ENCODE results near the gene BAIAP2L1.
A peak's percentile ranks its signal among the peaks of the same experiment; 100 is the strongest.

The BAIAP2L1 gene

GRCh38 chr7:98287486-98287959, 113.4 kb downstream of the BAIAP2L1 start:
- TF ChIP-seq ZFX (IDR thresholded peaks at IDR 0.05) (no peak), CTCF (conservative IDR thresholded peaks at IDR 0.05) (no peak)
- H3K27ac ChIP-seq = no peak overlapping the region; the same call in 1 of the 2 replicates

GRCh38 chr7:98286701-98287485, 114.0 kb downstream of the BAIAP2L1 start:
- TF ChIP-seq CTCF (conservative IDR thresholded peaks at IDR 0.05) (no peak), ZFX (IDR thresholded peaks at IDR 0.05) (no peak)
- H3K27ac ChIP-seq = no peak overlapping the region

GRCh38 chr7:98286093-98286539, 114.8 kb downstream of the BAIAP2L1 start:
- TF ChIP-seq ZFX (IDR thresholded peaks at IDR 0.05) = no peak
- TF ChIP-seq CTCF (conservative IDR thresholded peaks at IDR 0.05) = no peak
- peak overlapping the region; percentile 96 for H3K27ac ChIP-seq

GRCh38 chr7:98285157-98286092, 115.5 kb downstream of the BAIAP2L1 start:
- TF ChIP-seq ZFX (IDR thresholded peaks at IDR 0.05) = no peak
- H3K27ac ChIP-seq = peak overlapping the region; percentile 96

- H3K27ac ChIP-seq = peak overlapping the region; percentile 96
- TF ChIP-seq ZFX (IDR thresholded peaks at IDR 0.05) (no peak), CTCF (conservative IDR thresholded peaks at IDR 0.05) (no peak)
Measured at GRCh38 chr7:98284335-98285036, 116.4 kb downstream of the BAIAP2L1 start.

GRCh38 chr7:98283887-98284222, 117.0 kb downstream of the BAIAP2L1 start:
- peak overlapping the region; percentile 96 for H3K27ac ChIP-seq
- no peak for TF ChIP-seq ZFX (IDR thresholded peaks at IDR 0.05)
- TF ChIP-seq CTCF (conservative IDR thresholded peaks at IDR 0.05) = no peak

- peak overlapping the region; percentile 96 for H3K27ac ChIP-seq
Measured at GRCh38 chr7:98283127-98283886, 117.6 kb downstream of the BAIAP2L1 start.

More at GRCh38 chr7:98283127-98283886, 117.6 kb downstream of the BAIAP2L1 start:
- no peak for TF ChIP-seq ZFX (IDR thresholded peaks at IDR 0.05)
- TF ChIP-seq CTCF (conservative IDR thresholded peaks at IDR 0.05) = no peak

Data from C4-2B (cell line).